HG03025 (cell line): Measurements from ENCODE around the gene MX2.

Source experiments
- ATAC-seq: cut with Tn5 transposase; IDR thresholded peaks from one replicate; pipeline ENCODE4 v1.9.1; 2021; ENCODE audit warnings: mild to moderate bottlenecking, moderate library complexity; ENCODE audit not compliant: unreplicated experiment, low FRiP score

Gene MX2

DNA sequence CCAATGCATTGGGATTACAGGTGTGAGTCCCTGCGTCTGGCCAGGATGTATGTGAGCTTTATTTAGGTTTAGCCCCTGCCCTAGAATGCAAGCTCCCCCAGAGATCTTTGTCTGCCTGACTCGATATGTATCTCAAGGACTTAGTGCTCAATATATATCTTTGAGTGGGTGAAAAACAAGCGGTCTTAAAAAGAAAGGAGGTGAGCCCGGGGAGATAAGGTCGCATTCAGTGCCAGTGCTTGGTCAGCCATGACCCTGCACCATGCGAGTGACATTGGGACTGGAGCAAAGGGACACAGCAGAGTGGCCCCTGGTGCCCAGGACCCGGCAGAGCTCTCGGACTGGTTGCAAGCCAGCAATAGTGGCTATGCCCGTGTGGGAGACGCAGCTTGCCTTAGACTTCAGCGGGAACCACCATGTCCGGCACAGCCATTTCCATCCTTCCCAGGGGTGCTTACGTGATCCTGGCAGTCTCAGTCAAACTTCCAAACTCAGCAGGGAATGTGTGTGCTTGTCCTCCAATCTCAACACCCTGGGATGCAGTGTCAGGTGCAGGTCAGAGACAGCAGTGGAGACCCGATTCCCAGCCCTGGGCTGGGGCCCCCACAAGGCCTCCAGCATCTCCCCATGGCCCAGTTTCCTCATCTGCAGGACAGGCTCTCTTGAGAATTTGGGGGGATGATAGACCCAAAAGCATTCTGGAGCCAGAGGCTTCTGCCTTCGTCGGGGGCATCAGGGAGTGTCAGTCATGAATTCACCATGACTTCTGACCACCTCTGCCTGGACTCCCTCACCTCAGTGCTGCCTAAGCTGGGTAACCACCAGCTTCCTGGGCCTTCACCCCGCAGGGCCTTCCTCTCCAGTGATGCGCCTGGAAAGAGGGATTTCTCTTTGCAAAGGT is 1.8 kb downstream of the MX2 start:
- ATAC-seq = no peak

DNA sequence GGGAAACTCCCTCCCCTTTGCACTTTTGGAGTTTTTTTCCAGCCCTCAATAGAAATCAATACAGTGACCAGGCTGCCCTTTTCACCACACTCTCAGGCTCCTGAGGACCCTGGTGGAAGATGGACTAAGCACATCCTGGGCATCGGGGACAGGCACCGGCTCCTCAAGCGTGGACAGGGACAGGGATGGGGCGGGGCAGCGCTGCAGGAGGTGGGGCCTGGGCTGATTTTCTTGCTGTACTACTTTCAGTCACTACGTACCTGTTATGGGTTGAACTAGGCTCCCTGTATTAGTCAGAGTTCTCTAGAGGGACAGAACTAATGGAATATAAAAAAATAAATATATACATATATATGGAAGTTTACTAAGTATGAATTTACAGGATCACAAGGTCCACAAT is 2.5 kb downstream of the MX2 start:
- no peak for ATAC-seq

DNA sequence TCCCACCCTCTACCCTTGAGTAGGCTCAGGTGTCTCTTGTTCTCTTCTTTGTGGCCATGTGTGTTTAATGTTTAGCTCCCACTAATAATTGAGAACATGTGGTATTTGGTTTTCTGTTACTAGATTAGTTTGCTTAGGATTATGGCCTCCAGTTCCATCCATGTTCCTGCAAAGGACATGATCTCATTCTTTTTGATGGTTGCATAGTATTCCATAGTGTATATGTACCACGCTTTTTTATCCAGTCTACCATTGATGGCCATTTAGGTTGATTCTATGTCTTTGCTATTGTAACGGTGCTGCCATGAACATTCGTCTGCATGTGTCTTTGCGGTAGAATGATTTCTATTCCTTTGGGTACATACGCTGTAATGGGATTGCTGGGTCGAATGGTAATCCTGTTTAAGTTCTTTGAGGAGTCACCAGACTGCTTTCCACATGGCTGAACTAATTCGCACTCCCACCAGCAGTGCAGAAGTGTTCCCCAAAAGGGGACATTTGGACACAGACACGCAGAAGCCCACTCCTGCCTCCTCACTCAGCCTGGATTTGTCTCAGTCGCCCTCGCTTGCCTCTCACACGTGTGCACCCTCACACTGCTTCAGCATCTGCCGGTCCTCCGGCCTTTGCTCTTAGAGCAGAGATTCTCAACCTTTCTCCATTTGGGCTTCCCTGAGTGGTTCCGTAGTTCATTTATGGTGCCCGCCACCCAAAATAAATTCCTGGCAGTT is 3.7 kb downstream of the MX2 start:
- ATAC-seq = no peak

DNA sequence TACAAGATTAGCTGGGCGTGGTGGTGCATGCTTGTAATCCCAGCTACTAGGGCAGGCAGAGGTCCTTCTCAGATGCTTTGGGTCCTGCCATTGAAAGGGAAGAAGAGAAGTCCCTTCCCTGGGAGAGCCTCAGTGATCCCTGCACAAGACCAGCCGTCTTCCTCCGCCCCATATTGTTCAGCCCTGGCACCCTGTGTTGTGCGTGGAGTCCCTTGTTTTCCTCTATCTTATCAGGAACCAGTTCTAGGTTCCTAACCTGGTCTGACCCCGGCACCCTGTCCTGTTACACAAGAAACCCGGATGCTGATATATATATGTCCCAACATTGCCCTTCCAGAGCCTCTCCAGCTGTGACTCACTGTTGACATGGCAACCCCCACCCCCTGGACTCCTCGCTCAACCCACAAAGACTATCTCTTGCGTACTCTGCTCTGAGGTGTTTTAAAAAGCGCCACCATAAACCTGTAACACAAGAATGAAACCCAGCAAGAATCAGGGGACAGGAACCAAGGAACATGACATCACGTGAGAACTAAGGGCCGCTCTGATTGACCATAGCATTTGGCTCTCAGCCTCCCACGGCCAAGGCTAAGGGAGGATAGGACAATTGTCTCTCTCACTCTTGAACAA is 4.8 kb downstream of the MX2 start:
- ATAC-seq = no peak

DNA sequence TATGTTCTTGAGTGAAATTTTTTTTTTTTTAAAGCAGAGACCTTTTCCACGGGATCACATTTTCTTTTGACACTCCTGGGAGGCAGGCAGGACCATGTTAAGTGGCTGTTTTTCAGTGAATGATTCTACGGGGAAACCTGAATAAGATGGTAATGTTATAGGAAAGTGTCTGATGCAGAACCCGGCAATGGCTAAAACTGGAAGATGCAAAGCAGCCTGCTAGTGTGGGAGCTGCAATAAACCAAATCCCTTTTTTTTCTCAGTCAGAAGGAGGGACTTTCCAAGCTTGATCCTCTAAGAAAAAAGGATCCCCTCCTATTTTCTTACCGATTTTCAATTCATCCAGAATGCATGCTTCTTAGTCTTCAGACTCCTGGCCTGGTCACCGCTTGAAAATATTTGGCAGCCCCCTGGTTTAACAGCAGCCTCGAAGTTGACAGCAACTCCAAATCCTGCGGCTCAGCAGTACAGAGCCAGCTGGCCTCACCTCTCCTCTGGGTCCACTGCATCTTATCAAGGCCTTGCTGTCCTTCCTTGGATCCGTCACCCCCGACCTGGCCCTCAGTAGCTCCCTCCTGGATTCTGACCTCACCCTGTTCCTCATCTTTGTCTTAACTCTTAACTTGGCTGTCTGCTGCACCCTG is 5.6 kb downstream of the MX2 start:
- peak; percentile 5 for ATAC-seq

DNA sequence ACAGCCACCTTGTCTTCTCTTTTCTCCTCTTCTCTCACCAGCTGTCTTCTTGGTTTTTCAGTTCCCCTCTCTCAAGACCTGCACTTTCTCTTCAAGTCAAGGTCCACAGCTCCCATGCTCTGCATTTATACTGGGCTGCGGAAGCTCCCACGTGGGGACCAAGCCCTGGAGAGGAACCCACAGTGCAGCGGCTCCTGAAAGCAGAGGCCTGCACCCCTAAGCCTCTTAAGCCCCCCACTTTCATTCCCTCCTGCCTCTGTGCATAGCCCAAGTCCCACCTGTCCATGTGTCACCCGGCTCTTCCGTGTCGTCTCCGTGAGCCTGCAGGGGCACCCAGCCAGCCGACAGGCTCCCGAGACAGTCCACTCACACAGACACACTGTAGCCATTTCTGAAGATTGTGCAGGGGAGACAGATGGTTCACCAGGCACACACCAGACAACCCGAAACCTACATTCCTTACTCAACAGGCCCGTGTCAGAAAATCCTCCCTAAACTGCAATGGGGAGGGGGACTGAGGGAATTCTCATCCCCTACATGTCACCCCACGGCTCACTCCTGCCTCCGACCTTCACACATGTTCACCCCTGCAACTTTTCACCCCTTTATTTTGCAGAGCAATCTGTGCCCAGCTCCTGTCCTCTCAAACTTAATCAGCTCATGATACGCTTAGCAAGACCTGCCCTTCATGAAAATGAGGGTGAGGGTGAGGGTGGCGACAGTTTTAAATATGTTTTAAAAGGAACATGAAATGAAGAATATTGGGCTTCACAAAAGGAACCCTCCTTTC is 6.3 kb downstream of the MX2 start:
- ATAC-seq = peak; percentile 63

DNA sequence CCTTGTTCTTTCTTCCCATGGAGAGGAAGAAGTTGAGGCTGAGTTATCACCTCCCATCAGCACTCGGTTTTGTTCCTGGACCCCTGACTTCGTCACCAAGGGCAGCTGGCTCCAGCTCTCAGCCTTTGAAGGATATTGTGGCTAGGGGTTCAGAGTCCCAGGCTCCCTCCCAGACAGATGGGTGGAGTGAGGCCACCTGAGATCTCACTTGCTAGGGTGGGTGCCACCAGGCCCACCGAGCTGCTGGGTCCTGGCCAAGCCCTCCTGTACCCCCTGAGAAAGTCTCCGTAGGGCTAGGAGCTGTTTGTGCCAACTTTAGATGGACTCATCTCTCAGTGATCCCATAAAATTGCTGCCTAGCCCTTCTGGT is 6.9 kb downstream of the MX2 start:
- ATAC-seq = no peak

DNA sequence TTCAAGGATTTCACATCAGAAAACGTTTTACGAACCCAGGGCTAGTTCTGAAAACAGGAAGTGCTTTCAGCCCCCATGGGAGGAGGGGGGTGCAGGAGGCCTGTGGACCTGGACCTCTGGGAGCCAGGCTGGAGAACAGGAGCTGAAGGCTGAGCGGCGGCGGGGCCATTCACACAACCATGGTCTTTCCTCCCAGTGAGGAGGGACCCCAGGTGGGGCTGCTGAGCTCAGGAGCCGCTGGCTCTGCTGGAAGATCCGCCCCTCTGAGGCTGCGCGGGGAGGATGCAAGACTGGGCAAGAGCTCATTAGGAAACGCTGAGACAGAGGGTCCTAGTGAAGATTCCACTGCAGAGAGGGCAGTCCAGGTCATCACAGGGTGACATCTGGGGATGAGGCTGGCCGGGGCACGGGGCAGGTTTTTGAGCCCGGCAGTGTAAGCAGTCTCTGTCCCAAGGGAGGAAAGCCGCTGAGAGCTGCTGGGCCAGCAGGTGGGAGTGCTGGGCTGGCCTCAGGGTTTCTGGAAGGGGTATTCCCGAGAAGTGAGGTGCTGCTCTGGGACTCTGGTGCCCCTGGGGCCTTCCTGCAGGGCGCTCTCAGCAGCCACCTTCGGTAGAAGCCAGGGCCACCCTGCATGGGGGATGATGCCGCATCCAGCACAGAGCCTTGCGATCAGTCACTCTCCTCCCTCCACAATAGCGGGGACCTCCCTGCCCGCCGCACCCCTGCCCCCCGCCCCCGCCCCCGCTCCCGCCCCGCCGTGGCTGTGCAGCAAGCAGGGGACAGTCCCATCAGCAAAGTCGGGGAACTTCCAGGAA is 7.5 kb downstream of the MX2 start:
- ATAC-seq = no peak

DNA sequence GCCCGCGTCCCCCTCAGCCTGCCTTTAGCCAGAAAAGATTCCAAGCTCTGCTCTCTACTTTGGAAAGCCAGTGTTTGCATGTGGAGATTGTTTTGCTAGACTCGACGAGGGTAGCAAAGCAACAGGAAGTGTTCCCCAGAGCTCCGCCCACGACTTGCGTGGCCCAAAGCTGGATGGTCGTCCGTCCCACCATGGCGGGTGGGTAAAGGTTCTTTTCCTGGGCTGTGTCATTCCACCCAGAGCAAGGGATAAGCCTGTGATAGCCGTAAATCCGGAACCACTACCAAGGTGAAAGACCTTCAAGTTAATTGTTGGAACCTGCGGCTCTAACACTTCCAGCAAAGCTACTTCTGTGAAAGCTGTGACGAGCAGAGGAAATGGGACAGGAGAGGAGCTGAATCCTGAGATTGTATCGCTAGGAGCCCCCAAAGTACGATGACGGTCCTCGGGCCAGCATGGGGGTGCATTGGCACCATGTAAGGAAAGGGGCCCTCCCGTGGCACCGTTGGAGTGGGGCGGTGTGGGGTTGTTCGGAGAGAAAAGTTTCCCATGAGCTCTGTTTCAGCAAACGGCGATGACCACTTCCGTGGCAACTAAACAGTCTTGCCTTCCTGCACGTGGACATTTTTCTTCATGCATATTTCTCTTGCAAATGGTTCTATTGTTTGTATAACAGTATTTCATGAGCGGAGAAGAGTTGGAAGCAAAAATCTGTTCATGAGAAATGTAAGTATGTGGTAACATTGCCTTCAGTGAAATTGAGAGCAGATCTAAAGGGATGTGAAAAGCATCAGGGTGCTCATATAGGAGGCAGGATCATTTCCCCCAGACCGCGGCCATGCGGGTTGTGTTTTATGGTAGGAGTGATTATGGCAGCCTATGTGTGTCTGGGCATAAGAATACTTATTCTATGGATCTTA is 8.4 kb downstream of the MX2 start:
- no peak for ATAC-seq

DNA sequence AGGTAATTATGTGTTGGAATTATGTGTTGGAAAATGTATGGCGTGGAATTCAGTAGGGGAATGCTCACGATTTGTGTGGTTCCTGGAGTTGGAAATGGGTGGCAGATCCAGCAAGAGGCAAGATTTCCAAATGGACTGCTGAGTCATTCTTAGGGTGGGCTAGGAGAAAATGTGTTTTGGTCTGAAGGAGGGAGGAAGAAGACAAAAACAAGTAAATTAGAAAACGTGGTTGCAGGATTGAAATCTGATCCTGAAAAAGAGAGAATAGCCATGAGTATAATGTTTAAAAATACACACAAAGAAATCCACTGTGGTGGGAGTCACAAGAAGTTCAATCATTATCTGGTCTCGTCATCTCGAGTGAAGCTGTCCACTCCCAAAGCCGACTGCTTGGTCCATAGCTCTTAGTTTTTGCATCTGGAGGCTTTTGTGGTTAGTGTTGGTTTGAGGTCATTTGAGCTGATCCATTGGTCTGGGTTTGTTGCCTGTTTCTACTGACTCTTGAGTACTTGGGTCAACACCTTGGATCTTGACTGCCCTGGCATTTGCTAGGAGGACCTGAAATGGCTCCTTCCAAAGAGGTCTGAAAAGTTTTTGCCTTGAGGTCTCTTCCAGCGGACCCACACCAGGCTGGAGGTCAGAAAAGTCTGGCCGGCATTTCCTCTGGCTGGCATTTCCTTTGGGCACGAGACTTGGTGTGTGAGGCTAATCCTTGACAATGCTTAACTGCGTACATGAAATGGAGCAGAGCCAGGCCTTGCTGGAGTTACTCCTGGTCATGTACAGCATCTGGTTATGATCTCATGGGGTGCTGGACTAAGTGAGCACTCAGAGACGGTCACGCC is 9.2 kb downstream of the MX2 start:
- no peak for ATAC-seq

DNA sequence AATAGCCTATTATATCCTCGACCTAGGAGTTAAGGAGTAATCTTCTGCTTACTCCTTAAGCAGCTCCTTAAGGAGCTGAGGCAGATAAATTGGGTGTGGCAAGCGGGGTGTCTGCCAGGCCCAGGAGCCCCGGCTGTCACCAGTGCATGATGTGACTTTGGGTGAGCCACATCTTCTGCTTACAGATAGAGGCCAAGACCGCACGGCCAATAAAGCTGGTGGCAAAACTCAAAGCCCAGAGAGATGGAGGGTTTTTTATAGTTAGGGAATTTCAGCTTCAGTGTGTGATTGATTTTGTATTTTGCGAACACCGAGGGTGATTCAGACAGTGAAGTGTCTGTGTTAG is 9.8 kb downstream of the MX2 start:
- ATAC-seq = no peak

DNA sequence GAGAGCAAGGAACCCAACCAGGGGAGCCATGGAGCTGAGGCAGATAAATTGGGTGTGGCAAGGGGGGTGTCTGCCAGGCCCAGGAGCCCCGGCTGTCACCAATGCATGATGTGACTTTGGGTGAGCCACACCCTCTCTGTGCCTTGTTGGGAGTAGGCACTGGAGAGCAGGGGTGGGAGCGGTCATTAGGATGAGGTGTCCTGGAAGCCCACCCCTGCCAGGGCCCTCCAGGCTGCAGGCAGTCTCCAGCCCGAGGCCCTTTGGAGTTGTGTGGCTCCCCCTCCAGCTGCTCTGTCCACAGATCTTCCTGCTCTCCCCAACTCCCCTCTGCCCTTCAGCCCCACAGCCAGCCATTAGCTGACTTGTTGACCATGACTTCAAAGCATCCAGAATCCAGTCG is 11.4 kb downstream of the MX2 start:
- ATAC-seq = no peak

DNA sequence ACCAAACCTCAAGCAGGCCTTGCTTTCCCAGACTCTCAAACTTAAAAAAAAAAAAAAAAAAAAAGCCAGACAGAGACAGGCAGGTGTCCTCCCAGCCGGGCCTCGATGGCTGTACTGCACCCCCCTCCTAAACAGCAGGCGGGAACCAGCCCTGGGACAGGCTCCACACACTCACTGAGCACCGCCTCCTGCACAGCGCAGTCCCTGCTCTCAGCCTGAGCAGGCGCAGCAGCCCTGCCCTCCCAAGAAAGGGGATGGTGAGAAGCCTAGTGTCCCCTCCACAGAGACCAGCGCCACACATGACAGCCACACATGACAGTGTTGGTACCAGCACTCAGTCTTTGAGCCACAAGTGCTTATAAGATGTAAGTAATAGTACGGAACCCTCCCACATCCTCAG is 11.9 kb downstream of the MX2 start:
- ATAC-seq = no peak

DNA sequence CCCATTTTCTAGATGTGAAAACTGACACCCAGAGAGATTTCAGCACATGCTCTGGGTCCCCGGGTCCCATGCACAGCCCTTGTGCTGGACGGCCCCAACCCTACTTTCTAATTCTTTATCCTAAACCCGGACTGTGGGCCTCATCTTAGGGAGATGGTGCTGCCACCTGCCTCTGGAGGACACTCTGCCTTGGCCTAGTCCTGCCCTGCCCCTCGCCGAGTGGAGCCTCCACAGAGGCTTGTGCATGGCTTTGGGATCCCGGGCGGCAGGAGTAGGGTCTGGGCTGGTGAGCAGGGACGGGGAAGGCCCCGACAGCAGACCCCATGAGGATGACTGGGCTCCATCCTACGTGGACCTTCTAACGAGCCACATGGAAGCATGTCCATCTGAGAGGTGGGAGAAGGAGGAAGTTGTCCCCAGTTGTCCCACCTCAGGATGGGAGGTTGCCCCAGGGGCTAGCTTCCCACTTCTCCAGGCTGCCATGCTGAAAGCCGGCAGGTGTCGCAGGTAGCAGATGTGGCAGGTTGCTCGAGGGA is 12.4 kb downstream of the MX2 start:
- no peak for ATAC-seq

DNA sequence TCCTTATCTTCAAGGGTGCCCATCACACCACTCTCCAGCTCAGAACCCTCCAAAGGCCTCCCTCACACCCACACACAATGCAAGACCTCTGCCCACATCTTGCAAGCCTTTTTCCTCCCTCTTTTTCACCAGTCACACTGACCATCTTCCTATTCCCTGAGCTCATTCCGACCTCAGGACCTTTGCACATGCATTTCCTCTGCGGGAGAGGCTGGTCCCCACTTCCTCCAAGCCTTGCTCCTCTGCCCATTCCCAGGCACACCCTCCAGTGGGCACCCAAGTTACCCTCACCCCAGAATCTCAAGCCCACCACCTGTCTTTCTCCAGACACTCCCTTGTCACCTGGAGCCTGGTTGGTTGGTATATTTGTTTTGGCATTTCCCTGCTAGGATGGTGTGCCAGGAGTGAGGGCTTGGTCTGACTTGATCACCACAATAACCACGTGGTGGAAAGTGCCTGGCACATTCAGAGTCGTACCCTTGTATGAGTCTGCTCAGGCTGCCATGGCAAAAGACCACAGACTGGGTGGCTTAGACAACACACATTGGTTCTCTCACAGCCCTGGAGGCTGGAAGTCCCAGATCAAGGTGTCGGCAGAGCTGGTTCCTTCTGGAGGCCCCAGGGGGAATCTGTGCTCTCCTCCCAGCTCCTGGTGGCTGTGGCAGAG is 13.2 kb downstream of the MX2 start:
- ATAC-seq = no peak

DNA sequence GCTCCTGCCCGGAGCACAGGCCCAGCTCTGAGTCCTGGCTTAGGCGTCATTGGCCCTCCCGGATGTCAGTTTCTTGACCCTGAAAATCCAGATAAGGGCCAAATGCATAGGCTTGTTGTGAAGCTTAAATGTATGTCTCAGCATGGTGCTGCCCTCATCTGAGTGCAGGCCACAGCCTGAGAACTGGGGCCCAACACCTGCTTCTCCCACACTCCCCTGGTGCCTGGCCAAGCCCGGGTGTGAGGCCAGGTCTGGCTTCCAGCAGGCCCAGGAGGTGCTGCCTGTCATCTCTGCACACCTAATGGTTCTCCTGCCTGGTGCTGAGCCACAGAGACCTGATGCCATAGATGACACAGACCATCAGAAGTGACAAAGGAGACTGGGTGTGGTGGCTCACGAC is 14.0 kb downstream of the MX2 start:
- ATAC-seq = no peak

DNA sequence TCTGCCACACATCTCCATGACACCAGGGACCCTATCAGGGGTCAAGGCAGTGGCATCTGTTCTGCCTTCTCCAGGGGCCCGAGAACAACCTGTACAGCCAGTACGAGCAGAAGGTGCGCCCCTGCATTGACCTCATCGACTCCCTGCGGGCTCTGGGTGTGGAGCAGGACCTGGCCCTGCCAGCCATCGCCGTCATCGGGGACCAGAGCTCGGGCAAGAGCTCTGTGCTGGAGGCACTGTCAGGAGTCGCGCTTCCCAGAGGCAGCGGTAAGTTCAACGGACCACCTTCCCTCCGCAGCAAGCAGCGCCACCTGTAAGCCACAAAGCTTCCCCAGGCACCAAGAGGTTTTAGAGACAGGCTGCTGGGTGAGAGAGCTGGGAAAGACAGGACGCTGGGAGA is 15.9 kb downstream of the MX2 start:
- ATAC-seq = no peak
